Osteoblast (primary cell): Measurements from ENCODE around the gene DEPP1. TPM values are rescaled to one million over a fixed set of nuclear protein-coding genes. Genes with fewer than 3 reads are reported as not detected.

Experiments
- DNase-seq: peaks from one replicate; pipeline ENCODE4 v3.0.0; 2011; ENCODE audit warnings: low spot score, mixed read lengths; ENCODE audit not compliant: insufficient read length; ENCODE audit errors: missing footprints
- H2AFZ ChIP-seq: 2 replicates; pipeline ENCODE4 v1.6.0; 2011; ENCODE audit warnings: mild to moderate bottlenecking, low read length
- H3K27ac ChIP-seq: 2 replicates; pipeline ENCODE4 v1.5.1; 2011; ENCODE audit warnings: mild to moderate bottlenecking, low read depth, low read length, moderate library complexity
- H3K27me3 ChIP-seq: 2 replicates; pipeline ENCODE4 v1.6.0; 2012; ENCODE audit warnings: mild to moderate bottlenecking, control low read depth, inconsistent platforms, low read length, moderate library complexity; ENCODE audit not compliant: insufficient read depth
- H3K36me3 ChIP-seq: 2 replicates; pipeline ENCODE4 v1.5.1; 2011; ENCODE audit warnings: mild to moderate bottlenecking, low read length, control low read depth, moderate library complexity; ENCODE audit not compliant: insufficient read depth
- H3K4me1 ChIP-seq: 2 replicates; pipeline ENCODE4 v1.5.1; 2011; ENCODE audit warnings: mild to moderate bottlenecking, low read length, control low read depth, moderate library complexity; ENCODE audit not compliant: insufficient read depth
- H3K4me2 ChIP-seq: 2 replicates; pipeline ENCODE4 v1.6.0; 2011; ENCODE audit warnings: mild to moderate bottlenecking, low read length; ENCODE audit not compliant: insufficient read depth
- H3K4me3 ChIP-seq: fragments of 200-600 bp; sonication (generic); 3 replicates; pipeline ENCODE4 v1.5.1; 2012; ENCODE audit warnings: mild to moderate bottlenecking, low read length, inconsistent platforms; ENCODE audit not compliant: insufficient read depth
- H3K79me2 ChIP-seq: 2 replicates; pipeline ENCODE4 v1.6.0; 2012; ENCODE audit warnings: mild to moderate bottlenecking, low read length, control low read depth, inconsistent platforms; ENCODE audit not compliant: insufficient read depth
- H3K9me3 ChIP-seq: 2 replicates; pipeline ENCODE4 v1.5.1; 2011; ENCODE audit warnings: low read depth, low read length, control low read depth
- H4K20me1 ChIP-seq: 2 replicates; pipeline ENCODE4 v1.6.0; 2012; ENCODE audit warnings: mild to moderate bottlenecking, low read length, control low read depth; ENCODE audit not compliant: insufficient read depth
- CTCF ChIP-seq: IDR thresholded peaks from 2 replicates; pipeline ENCODE4 v1.5.1; 2011; ENCODE audit warnings: mild to moderate bottlenecking, low read depth, low read length, moderate library complexity; ENCODE audit errors: extremely low read depth
- total RNA-seq: library from RNA; depleted of rRNA; stranded (reverse); fragments of >200 nt; gene quantifications from 2 replicates; pipeline ENCODE4 v1.2.3, GENCODE V29; 2012

Gene DEPP1
- total RNA-seq, 1 donor: 87.6 TPM

- no peak overlapping the region for H3K27ac ChIP-seq
- no peaks in the 10 kb centered on the region for H3K9me3 ChIP-seq
- H3K4me3 ChIP-seq: peak overlapping the region; percentile 37
- peaks cover 1% of the 10 kb centered on the region for H3K36me3 ChIP-seq
- peaks cover 60% of the 10 kb centered on the region for H3K4me1 ChIP-seq
- no peaks in the 10 kb centered on the region for H3K27me3 ChIP-seq
- no peak overlapping the region for H2AFZ ChIP-seq
- peak; percentile 83 for DNase-seq
- peaks cover 18% of the 10 kb centered on the region for H3K79me2 ChIP-seq
- no peak for TF ChIP-seq CTCF
- no peaks in the 10 kb centered on the region for H4K20me1 ChIP-seq
- H3K4me2 ChIP-seq: peak overlapping the region; percentile 94
Measured at GRCh38 chr10:44975431-44976331, 2.9 kb downstream of the DEPP1 start.

GRCh38 chr10:44974628-44975430 is 3.8 kb downstream of the DEPP1 start:
- Histone ChIP-seq H3K4me3 (peak overlapping the region; percentile 73), H3K4me2 (peak overlapping the region; percentile 94), H3K4me1 (peaks cover 52% of the 10 kb centered on the region), H3K9me3 (no peaks in the 10 kb centered on the region), H2AFZ (peak overlapping the region; percentile 86), H3K79me2 (peaks cover 18% of the 10 kb centered on the region), H3K27ac (peak overlapping the region; percentile 49), H3K27me3 (no peaks in the 10 kb centered on the region), H4K20me1 (no peaks in the 10 kb centered on the region), H3K36me3 (peaks cover 5% of the 10 kb centered on the region)
- peak; percentile 96 for DNase-seq
- TF ChIP-seq CTCF: peak; percentile 82

- H3K27ac ChIP-seq: no peak overlapping the region
- TF ChIP-seq CTCF: no peak
- H3K4me2 ChIP-seq: peak overlapping the region; percentile 94
- no peaks in the 10 kb centered on the region for H3K9me3 ChIP-seq
- no peaks in the 10 kb centered on the region for H3K27me3 ChIP-seq
- H3K4me3 ChIP-seq: peak overlapping the region; percentile 73
- peak overlapping the region; percentile 86 for H2AFZ ChIP-seq
- no peaks in the 10 kb centered on the region for H4K20me1 ChIP-seq
- peaks cover 18% of the 10 kb centered on the region for H3K79me2 ChIP-seq
- peak; percentile 57 for DNase-seq
- H3K36me3 ChIP-seq: peaks cover 5% of the 10 kb centered on the region
- H3K4me1 ChIP-seq: peaks cover 46% of the 10 kb centered on the region
Measured at GRCh38 chr10:44974082-44974627, 4.5 kb downstream of the DEPP1 start.
